ENCODE measurements around the gene PTPRN2. TPM values are rescaled to one million over a fixed set of nuclear protein-coding genes. Genes with fewer than 3 reads are reported as not detected.

PTPRN2 gene
- polyA plus RNA-seq, 1 donor, result 5.7 TPM

- no peak for DNase-seq
Observed at GRCh38 chr7:157817944-157818700, 769.5 kb downstream of the PTPRN2 start.

DNA sequence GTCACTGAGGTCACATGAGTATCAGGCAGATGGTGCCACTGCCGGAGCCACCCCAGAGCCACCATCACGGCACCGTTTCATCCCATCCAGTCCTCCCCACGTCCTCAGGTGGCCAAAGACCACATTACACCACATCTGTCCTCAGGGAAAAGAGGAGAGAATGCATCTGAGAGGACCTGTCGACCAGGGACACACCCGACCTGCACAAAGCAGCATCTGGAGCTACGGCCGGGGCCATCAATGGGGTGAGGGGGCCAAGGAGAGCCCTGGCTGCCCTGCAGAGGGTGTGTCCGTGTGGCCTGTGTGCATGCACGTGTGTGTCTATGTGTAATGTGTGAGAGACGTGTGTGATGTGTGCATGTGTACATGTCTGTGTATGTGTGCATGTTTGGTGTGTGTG lies 770.2 kb downstream of the PTPRN2 start:
- no peak for DNase-seq

DNA sequence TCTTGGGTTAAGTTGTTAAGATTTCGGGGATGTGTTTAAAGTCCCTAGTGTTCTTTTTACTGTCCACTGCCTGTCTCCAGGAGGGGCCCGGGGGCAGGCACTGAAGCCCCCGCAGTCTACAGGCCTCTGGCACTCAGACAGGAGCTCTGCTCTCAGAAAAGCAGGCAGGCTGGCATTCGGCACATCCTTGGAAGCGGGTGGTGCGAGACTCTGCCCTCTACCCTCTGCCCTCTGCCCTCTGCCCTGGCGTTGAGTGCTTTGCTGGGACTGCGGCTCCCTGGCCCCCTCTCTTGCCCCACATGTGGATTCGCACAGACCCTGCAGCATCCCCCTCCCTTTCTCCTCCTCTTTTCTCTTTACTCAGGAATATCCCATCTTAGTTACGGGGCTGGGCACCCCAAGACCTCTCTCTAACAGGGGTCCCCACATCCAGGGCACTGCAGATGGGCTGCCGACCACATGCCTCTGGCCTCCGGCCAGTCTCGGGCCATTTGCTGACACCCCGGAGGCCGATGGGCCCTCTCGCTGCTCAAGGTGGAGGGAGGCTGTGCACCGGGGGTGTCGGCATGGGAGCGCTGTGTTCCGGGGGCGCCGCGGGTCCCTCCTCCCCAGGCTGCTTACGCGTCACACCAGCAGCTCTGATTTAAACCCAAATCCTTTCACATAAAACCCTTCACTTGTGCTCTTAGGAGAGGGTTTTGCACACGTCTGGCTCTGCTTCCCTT lies 770.9 kb downstream of the PTPRN2 start:
- no peak for DNase-seq

GRCh38 chr7:157816086-157816485 lies 771.5 kb downstream of the PTPRN2 start:
- no peak for DNase-seq

DNA sequence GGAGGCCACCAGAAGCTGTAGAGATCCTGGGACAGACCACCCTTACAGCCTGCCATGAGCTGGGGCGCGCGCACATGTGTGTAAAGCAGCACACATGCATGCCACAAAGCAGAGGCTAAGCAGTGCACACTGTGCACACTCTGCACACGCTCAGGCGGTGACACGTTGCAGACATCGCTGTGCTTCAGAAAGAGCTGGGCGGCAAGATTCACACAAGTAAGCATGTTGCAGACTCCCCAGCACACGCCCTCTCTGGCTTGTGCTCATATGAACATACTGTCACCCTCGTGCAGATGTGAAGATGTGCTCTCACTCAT lies 772.0 kb downstream of the PTPRN2 start:
- DNase-seq, result no peak

GRCh38 chr7:157814931-157815705 lies 772.5 kb downstream of the PTPRN2 start:
- DNase-seq, result no peak

- no peak for DNase-seq
Observed at GRCh38 chr7:157813741-157814661, 773.6 kb downstream of the PTPRN2 start.

DNA sequence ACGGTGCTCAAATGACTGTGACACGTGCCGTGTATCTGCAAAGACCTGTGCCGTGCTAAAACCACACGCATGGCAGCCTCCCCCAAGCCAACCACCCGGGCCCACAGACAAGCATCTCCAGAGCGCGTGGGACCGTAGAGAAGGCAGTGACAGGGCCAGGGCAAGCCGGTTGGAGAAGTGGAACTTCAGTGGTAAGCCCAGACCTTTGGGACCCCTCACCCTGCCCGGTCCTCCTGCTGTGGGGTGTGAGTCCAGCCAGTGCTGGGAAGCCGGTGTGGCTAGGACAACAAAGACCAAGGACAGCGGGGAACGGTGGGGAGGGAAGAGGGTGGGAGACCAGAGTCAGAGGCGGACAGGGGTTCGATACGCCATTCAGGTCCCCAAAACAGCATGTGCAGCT lies 774.6 kb downstream of the PTPRN2 start:
- no peak for DNase-seq

DNA sequence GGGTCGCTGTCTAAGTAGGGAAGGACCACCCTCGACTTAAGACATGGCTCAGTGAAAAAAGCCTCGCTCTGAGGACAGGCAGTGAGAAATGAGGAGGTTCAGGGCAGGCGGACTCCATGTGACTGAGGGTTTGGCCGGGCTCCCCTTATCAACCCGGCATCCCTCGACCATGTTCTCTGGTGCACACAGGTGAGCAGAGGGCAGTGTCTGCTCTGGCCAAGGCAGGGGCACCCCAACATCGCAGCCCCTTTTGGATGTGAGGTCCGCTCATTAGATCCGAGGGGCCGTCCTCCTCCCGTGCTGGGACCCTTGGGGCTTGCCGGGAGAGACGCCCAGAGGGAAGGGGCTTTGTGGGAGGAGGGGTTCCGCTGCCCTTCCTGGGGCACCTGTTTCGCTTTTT lies 775.7 kb downstream of the PTPRN2 start:
- no peak for DNase-seq

- DNase-seq, result no peak
Observed at GRCh38 chr7:157809863-157810851, 777.5 kb downstream of the PTPRN2 start.

DNA sequence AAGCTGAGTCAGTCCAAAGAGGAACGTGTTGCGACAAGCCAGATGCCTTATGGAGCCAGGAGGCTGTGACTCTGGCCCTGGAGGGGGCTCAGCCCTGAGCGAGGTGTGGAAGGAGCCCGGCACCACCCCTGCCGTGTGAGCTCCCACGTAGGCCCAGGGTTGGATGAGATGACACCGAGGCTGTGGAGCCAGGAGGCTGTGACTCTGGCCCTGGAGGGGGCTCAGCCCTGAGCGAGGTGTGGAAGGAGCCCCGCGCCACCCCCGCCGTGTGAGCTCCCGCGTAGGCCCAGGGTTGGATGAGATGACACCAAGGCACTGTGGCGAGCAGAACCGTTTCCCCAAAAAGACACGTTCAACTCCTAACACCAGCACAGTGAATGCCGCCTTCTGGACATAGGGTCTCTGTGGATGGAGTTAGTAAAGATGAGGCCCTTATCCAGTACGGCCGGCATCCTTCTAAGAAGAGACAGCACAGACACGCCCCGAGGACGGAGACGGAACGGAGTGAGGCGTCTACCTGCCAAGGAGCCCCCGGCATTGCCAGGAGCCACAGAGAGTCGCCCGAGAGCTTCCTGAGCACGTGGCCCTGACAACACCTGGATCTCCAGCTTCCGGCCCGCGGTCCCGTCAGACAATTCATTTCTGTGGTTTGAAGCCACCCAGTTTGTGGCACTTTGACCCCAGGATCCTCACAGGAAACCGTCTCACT lies 778.3 kb downstream of the PTPRN2 start:
- DNase-seq, result no peak

DNA sequence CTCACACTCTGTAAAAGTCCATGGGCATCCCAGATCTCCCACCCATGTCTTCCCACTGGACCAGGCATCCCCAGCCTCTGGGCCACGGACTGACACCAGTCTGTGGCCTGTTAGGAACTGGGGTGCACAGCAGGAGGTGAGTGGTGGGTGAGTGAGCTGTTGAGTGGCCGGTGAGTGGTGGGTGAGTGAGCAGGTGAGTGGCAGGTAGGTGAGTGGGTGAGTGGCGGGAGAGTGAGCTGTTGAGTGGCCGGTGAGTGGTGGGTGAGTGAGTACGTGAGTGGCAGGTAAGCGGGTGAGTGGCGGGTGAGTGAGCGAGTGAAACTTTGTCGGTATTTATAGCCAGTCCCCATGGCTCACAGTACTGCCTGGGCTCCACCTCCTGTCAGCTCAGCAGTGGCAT lies 779.6 kb downstream of the PTPRN2 start:
- no peak for DNase-seq

GRCh38 chr7:157807510-157807909 lies 780.1 kb downstream of the PTPRN2 start:
- no peak for DNase-seq

- DNase-seq, result no peak
Observed at GRCh38 chr7:157806711-157807110, 780.9 kb downstream of the PTPRN2 start.

DNA sequence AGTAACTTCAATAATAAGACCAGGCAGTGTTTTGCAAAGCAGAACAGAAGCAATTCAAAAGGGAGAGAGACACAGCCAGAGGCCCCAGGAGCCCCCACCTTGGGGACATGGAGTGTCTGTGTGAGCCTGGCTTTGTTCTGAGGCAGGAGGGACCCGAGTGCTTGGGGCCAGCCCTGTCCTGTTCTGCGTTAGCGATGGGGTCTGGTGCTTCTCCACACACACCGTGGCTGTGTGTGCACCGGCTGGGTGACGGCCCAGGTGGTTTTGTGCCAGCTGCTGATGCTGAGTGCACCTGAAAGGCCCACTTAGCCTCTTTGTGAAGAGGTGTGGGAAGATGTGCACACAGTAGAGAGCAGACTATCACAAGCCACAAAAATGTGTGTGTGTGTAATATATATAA lies 781.9 kb downstream of the PTPRN2 start:
- no peak for DNase-seq

- DNase-seq, result no peak
Observed at GRCh38 chr7:157803906-157804305, 783.7 kb downstream of the PTPRN2 start.

- no peak for DNase-seq
Observed at GRCh38 chr7:157801971-157802675, 785.5 kb downstream of the PTPRN2 start.

GRCh38 chr7:157801113-157801512 lies 786.5 kb downstream of the PTPRN2 start:
- no peak for DNase-seq

DNA sequence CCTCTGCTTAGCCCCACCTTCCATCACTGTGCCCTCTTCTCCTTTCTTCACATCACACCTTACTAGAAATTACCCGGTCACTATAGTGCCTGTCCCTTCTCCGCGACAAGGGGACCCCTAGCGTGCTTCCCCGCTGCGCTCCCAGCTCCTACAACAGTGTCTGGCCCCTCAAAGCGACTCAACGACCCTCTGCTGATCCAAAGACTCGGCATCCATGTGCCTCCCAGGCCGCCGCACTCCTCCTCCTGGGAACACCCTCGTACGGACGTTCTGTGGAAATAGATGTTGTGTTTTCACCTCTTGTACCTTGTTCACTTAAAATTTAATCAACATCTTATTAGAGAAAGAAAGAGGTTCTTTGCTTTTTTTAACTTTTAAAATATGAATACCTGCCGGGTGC lies 787.3 kb downstream of the PTPRN2 start:
- DNase-seq, result no peak

Data from left kidney (tissue), 2 donors.